Stimulated activated CD4-positive, alpha-beta T cell treated with anti-CD3 and anti-CD28 coated beads, Interleukin-1b, Interleukin-23, amount 100 ng/mL, for 1 hour (primary cell): ENCODE results near the gene SRP19.
"Not testable (repeated sequence)": the region's sequence is repeated elsewhere in the genome, so short reads cannot be mapped to it uniquely, and the experiment has no call there.

ENCODE experiments used
- DNase-seq, 2 donors: peaks; one replicate each; pipeline ENCODE4 v3.0.0-alpha.2; 2020; ENCODE audit warnings: low read depth in 2 of 2

Gene SRP19

DNA sequence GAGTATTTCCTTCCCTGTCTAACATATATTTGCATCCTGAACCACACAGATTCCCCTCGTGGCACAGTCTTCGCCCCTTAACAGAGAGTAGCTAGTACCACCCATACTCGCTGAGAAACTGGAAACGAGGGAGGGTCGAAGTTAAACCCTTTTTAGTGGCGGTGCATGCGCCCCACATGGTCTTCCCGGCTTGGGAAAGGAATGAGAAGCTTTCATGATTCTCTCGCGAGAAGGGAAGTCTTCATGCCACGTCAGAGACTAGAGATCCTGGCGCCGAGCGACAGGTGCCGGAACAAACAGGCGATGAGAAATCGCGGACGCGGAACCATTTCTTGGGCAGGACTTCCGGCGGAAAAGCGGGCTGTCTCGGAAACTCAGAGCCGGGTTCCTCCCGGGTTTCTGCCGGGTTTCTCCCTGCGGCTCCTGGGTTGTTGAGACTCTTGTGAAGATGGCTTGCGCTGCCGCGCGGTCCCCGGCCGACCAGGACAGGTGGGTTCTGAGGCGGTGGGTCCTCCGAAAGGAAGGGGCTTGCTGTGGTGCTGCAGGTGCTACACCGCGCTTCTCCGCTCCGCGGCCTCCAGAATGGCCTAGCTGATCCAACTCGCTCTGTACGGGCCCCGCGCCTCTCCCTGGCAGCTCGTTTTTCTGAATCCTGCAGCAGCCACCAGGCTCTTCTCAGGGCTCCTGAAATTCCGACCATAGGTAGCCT, at the start of gene SRP19:
TSS of gene SRP19 (plus strand) at position 359 of the 709 bp plus-strand sequence. CDS start at position 449, 90 bp downstream.
- DNase-seq = peak; percentile 62 to 71

DNA sequence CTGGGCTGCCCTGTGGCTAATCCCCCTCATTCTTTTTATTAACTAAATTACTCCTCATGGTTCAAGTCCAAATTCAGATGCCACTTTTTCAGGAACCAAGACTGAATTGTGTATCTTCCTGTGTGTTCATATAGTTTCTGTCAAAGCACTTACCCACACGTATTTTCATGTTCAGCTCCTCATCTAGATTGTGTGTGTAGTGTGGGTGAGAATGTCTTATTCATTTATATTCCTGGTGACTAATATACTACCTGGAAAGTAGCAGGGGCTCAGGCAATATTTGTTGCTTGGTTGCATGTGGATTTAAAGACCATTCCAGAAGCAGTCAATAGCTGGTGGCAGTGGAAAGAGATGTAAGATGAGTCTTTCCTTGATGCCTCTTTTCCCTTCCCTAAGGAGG, 48.5 kb upstream of the SRP19 start:
- no peak for DNase-seq

DNA sequence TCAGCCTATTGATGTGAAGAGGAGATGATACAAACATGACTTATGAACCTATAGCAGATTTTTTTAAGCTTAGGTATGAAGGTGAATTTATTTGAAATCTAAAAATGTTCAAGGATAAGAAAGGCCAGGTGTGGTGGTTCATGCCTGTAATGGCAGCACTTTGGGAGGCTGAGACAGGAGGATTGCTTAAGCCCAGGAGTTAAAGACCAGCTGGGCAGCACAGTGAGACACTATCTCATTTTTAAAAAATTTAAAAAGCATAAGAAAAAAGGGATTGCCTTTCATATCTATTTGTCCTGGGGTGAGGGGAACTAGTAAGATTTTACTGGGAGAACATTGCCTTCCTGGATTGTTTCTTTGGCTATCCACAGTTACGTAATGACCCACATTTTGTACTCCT, 40.8 kb upstream of the SRP19 start:
- DNase-seq = no peak

DNA sequence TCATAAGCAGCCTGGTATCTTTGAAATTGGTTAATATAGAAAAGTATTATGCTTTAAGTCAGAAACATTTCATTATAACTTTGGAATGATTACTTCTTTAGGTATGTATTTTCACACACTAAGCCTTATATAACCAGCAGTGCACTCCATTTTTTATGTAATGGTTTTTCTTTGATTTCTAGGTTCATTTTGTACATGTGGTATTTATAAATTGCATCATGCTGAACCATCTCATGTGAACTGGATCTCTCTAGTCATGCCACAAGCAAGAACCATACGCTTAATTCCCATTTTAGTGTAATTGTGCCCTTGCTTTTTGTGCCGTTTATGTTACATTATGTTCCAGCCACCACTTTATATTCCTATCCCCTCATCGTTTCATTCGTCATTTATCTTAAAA, 38.6 kb upstream of the SRP19 start:
- no peak for DNase-seq

DNA sequence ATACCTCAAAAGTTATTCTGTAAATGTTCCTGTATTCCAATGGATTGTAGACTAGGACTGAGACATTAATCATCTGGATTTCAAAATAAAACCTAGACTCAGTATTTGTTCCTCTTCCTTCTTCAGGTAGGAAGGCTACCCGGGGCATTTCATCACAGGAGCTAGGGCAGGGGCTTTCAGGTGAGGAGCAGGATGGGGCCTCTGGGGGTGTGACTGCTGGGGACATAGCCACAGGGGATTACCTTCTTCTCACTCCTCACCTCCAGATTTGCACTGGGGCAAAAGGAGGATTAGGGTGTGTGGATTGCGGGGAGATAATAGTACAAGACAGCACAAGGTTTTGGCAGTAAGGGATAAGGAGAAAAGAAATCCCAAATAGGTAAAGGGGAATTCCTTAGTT, 37.9 kb upstream of the SRP19 start:
- no peak for DNase-seq

DNA sequence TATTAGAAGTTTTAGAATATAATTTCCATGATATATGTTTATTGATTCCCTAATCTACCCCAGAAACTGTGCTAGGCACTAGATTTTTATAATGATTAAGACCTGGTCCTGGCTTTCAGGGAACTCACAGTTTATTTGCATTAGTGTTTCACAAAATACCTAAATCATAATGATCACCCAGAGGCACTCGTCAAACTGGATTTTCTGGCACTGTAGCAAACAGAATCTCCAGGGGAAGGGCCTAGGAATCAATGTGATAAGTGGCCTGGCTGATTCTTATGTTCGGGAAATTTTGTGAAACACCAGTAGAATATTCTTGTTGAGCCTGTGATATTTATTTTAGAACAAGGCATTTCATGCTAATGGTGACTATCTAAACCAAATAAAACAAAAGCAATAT, 37.4 kb upstream of the SRP19 start:
- DNase-seq = no peak

DNA sequence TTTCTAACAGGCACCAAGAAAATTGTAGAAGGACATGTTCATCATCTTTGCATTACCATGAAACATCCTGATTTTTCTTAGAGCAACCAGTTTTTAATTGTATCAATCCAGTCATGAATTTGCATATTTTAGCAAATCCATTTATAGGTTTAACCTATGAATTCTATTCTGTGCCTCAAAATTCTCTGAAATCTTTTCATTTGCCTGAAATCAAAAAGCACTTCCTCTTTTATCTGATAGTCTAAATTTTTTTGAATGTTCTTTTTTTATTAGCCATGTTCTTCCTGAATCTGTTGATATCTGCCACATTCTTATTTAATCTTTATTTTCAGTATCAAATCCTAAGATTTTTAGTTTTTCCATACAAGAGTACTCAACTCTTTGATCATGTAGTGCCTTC, 36.9 kb upstream of the SRP19 start:
- no peak for DNase-seq

DNA sequence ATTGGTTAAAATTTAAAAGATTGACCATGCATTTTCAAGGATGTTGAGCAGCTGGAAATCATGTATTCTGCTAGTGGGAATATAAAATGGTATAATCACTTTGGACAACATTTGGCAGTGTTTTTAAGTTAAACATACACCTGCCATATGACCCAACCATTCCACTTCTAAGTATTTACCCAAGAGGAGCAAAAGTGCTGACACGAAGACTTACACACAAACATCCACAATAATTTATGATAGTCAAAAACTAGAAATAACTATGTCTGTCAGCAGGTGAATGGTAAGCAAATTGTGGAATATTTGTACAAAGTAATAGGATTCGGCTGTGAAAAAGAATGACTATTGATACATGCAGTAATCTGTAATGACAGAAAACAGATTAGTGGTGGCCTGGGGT, 30.7 kb upstream of the SRP19 start:
- DNase-seq = no peak

DNA sequence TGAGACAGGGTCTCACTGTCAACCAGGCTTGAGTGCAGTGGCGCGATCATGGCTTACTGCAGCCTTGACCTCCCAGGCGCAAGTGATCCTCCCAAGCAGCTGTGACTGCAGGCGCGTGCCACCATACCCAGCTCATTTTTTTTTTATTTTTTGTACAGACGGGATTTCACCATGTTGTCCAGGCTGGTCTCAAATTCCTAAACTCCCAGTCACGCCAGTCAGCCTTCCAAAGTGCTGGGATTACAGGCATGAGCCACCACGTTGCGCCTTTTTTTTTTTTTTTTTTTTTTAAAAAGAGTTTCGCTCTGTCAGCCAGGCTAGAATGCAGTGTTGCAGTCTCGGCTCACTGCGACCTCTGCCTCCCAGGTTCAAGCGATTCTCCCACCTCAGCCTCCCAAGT, 27.1 kb upstream of the SRP19 start:
- no peak for DNase-seq

DNA sequence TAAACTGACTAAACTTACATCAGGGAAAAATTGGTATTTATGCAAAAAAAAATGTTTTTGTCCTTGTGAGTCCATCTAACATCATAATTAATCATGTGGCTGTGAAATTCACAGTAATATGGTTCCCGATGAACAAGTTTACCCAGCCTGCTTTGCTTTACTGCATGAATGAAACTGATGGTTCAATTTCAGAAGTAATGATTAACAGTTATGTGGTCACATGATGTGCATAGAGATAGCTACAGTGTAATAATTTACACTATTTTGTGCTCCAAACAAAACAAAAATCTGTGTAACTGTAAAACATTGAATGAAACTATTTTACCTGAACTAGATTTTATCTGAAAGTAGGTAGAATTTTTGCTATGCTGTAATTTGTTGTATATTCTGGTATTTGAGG, 16.6 kb upstream of the SRP19 start:
- DNase-seq = no peak

DNA sequence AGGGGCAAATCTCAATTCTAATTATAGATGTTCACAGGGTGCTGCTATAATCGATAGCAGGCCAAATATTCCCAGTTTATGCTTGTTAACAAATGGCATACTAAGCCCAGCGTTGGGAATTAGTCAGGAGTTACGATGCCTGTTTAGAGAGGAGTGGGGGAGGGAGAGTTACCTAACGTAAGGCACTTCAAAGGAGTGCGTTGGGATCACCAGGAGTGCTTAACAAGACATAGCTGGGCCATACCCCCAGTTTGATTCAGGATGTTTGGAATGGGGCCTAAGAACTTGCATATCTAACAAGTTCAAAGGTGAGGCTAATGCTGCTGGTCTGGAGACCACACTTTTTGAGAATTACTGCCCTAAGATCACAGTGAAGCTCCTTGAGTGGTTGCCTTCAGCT, 14.5 kb upstream of the SRP19 start:
- no peak for DNase-seq

DNA sequence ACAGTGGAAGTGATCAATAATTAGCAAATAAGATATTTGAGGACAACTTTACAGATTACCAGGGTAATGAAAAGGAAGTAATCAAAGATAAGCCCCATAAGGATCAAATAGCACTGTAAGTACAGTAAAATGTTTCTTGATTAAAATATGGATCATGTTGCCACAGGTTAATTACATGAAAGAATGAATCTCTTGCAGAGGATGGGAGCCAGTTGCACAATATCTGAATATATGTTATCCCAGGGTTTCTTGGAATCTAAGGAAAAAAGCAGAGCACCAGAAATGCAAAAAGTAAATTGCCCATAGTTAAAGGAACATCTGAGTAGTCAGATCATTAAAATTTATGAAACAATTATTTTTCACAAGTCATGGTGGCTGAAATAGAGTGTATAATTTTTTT, 13.8 kb upstream of the SRP19 start:
- no peak for DNase-seq

DNA sequence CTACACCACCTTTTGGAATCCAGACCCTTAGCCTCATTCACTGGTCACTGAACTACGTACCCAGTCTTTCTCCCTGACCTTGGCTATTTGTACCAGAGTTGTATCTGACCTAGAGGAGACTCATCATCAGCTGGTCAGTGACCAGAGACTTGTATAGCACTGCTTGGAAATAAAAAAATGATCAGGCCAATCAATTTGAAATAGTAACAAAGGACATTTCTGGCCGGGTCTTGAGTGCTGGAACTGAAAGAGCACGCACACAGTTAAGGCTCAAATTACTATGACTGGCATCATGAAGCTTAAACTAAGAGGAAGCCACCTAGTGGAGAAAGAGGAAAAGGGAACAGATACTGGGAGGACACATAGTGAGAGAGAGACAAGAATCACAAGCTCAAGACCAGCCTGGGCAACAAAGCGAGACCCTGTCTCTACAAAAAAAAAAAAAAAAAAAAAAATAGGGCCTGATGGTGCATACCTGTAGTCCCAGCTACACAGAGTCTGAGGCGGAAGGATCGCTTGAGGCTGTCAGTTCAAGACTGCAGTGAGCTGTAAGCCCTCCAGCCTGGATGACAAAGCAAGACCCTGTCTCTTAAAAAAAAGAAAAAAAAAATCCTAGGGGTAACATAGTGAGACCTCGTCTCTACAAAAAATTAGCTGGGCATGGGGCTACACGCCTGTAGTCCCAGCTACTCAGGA, 12.8 kb upstream of the SRP19 start:
- no peak for DNase-seq

DNA sequence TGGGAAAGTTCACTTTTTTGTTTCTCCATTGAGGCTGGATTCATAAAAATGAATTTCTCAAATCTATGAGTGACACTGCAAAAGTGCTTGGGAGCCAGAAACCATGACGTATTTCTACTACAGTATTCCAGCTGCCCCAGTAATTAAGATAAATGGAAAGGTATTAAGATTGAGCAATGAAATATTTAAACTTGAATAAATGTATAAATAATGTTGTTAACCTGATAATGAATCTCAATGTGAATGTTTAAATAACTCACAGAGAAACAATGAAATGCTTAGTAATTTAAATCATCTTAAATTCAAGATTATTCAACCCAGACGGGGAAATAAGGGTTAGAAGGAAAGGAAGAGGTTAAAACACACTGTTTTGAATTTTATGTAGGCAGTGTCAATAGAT, 11.2 kb upstream of the SRP19 start:
- no peak for DNase-seq

DNA sequence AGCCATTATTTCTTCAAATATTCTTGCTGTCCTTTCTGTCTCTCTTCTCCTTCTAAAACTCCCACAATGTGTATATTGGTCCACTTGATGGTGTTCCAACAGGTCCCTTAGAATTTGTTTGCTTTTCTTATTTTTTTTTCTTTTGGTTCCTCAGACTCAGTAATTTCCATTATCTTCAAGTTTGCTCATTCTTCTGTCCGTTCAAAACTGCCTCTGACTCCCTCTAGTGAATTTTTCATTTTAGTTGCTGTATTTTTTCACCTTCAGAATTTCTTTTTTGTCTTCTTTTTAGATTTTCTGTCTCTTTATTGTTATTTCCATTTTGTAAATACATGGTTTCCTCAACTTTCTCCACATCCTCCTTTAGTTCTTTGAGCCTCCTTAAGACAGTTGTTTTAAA, 6.4 kb upstream of the SRP19 start:
- no peak for DNase-seq

DNA sequence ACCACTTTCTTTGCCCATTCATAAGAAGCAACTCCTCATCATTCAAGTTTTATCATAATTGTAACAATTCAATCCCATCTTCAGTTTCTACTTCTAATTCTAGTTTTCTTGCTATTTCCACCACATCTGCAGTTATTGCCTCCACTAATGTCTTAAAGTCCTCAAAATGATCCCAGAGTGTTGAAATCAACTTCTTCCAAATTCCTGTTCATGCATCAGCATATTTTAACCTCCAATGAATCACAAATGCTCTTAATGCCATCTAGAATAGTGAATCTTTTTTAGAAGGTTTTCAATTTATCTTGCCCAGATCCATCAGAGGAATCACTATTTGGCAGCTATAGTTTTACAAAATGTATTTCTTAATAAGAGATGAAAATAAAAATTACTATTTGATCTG, 3.2 kb upstream of the SRP19 start:
- DNase-seq = no peak

DNA sequence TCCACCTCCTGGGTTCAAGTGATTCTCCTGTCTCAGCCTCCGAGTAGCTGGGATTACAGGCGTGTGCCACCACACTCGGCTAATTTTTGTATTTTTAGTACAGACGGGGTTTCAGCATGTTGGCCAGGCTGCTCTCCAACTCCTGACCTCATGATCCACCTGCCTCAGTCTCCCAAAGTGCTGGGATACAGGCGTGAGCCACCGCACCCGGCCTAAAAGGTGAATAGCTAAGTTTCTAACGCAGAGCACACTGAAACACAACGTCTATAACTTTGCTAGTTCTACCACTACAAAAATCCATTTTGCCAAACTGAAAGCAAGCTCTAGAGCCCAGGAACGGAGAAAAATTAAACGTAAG, 537 bp upstream of the SRP19 start:
- DNase-seq = not testable (repeated sequence)

DNA sequence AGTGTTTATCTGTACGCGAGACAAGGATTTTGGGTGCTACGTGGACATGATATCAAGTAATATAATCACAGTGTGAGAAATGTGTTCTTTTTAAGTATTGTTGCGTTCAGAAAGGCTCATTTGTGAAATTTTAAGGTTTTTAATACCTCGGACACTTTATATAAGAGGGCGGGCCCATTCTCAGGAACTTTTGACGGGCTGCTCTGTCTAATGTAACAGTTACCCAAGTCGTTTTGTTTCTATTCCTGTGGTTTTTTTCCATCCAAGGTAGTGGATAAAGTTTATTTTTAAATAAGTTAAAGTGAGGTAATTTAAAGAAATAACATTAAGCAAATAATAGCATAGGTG, 525 bp downstream of the SRP19 start:
- no peak for DNase-seq

DNA sequence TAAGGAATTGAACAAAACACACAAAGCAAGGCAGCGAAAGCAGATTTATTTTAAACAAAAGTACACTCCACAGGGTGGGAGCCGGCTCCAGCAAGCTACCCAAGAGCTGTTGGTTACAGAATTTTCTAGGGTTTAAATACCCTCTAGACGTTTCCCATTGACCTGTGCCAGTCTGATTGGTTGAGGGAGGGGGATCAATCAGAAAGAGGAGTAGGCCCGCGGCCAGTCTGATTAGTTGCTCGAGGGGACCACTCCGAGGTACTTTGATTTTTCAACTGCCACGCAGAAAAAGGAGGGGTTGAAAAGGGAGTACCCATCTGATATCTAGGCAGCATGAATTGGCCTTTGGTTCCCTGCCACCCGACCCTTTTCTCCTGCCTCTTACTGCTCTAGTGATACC, 998 bp downstream of the SRP19 start:
- no peak for DNase-seq

DNA sequence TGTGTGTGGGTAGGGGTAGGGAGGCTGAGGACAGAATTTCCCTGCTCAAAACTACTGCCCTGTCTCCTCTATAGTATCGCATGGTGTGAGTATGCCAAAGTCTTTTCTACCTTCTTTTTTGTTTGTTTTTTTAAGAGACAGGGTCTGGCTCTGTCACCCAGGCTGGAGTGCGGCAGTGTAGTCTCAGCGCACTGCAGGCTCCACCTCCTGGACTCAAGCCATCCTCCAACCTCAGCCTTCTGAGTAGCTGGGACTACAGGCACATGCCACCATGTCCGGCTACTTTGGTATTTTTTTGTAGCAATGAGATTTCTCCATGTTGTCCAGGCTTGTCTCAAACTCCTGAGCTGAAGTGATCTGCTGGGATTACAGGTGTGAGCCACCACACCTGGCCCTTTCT, 2.5 kb downstream of the SRP19 start:
- DNase-seq = no peak

DNA sequence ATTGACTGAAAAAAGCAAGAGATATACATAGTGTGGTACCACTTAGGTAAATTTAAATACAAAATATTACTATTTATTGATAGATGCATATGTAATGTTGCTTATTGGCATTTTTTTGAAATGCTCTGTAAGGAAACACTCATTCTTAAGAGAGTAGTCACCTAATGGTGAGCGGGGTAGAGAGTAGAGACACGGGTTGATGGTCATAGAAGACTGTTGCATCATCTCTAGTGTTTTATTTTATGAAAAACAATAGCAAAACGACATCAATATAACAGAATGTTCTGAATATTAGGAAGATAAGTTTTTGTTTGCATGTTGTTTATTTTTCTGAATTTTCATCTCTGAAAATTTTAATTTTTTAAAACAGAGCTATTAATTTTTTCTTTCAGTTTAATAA, 4.0 kb downstream of the SRP19 start:
- DNase-seq = no peak

DNA sequence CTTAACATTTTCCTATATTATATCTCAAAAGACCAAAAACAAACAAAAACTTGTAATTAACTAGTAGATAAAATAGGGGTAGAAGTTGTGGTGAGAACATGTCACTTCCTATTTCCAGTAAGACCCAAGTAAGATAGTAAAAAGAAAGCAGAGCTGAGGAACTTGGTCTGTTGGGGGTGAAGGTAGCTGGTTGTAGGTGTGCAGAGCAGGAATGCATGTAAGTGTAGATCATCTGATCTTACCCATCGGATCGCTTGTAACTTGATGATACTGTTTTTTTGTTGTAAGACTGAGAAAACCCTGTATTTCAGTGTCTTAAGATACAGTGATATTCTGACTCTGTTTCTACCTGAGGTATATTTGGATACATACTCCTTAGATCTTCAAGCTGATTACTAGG, 5.7 kb downstream of the SRP19 start:
- DNase-seq = no peak

DNA sequence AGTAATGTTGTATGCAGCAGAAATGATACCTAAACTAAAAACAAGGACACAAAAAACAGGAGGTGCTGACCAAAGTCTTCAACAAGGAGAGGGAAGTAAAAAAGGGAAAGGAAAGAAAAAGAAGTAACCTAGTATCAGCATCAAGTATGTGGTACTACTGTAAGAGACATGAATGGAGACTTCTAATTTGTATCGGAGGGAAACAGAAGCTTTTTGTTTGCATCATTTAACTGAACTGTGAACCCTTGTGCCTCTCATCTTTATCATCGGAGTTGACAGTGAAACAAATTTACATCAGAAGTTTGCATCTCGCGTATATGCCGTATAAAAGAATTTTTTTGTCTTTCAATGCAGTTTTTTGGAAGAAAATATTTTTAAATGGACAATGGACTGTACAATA, 6.3 kb downstream of the SRP19 start:
- no peak for DNase-seq

DNA sequence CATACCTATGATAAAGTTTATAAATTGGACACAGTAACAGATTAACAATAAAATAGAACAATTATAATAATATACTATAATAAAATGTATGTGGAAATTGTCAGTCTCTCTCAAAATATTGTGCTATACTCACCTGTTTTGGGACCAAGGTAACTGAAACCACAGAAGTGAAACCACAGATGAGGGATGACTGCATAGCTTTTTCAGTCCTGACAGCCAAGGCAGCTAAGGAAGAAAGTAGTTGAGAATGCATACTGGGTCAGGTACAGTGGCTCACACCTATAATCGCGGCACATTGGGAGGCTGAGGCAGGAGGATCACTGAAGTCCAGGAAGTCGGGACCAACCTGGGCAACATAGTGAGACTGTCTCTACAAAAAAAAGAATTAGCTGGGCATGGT, 8.9 kb downstream of the SRP19 start:
- DNase-seq = no peak
